Measurements from ENCODE around the gene PSME2. TPM values are rescaled to one million over a fixed set of nuclear protein-coding genes. Genes with fewer than 3 reads are reported as not detected.

PSME2 gene
- total and polyA plus RNA-seq, 2 of the 13 experiments (the other 11 are each of a cell fraction or from before 2014, with no cell fraction given), result 332 to 716 TPM

GRCh38 chr14:24135584-24135833 is 10.9 kb downstream of the PSME2 start (continued):
- TF ChIP-seq, protein P1, sequence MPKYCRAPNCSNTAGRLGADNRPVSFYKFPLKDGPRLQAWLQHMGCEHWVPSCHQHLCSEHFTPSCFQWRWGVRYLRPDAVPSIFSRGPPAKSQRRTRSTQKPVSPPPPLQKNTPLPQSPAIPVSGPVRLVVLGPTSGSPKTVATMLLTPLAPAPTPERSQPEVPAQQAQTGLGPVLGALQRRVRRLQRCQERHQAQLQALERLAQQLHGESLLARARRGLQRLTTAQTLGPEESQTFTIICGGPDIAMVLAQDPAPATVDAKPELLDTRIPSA (CRISPR knock-in tag; IDR thresholded peaks at IDR 0.05; ENCODE audit: borderline replicate concordance), result no peak
- TF ChIP-seq CHD2 (IDR thresholded peaks at IDR 0.05; ENCODE audit: low read depth, low read length), result no peak
- TF ChIP-seq YEATS4 (CRISPR knock-in tag; IDR thresholded peaks at IDR 0.05; ENCODE audit: borderline replicate concordance), result no peak
- TF ChIP-seq DPF2 (CRISPR knock-in tag; IDR thresholded peaks at IDR 0.05; ENCODE audit: borderline replicate concordance, low read depth), result no peak
- TF ChIP-seq, protein P2, sequence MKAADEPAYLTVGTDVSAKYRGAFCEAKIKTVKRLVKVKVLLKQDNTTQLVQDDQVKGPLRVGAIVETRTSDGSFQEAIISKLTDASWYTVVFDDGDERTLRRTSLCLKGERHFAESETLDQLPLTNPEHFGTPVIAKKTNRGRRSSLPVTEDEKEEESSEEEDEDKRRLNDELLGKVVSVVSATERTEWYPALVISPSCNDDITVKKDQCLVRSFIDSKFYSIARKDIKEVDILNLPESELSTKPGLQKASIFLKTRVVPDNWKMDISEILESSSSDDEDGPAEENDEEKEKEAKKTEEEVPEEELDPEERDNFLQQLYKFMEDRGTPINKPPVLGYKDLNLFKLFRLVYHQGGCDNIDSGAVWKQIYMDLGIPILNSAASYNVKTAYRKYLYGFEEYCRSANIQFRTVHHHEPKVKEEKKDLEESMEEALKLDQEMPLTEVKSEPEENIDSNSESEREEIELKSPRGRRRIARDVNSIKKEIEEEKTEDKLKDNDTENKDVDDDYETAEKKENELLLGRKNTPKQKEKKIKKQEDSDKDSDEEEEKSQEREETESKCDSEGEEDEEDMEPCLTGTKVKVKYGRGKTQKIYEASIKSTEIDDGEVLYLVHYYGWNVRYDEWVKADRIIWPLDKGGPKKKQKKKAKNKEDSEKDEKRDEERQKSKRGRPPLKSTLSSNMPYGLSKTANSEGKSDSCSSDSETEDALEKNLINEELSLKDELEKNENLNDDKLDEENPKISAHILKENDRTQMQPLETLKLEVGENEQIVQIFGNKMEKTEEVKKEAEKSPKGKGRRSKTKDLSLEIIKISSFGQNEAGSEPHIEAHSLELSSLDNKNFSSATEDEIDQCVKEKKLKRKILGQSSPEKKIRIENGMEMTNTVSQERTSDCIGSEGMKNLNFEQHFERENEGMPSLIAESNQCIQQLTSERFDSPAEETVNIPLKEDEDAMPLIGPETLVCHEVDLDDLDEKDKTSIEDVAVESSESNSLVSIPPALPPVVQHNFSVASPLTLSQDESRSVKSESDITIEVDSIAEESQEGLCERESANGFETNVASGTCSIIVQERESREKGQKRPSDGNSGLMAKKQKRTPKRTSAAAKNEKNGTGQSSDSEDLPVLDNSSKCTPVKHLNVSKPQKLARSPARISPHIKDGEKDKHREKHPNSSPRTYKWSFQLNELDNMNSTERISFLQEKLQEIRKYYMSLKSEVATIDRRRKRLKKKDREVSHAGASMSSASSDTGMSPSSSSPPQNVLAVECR (CRISPR knock-in tag; IDR thresholded peaks at IDR 0.05; ENCODE audit: borderline replicate concordance), result no peak
- TF ChIP-seq MTF2 (CRISPR knock-in tag; IDR thresholded peaks at IDR 0.05; ENCODE audit: borderline replicate concordance), result no peak
- peak; percentile 98; the same call in 1 of the 2 replicates for TF ChIP-seq ZNF550 (CRISPR knock-in tag; IDR thresholded peaks at IDR 0.05; ENCODE audit: borderline replicate concordance)
- TF ChIP-seq RNF2 (conservative IDR thresholded peaks at IDR 0.05; ENCODE audit: low read depth), result no peak
- no peak for TF ChIP-seq BRF2 (CRISPR knock-in tag; IDR thresholded peaks at IDR 0.05)
- TF ChIP-seq ZNF776 (CRISPR knock-in tag; IDR thresholded peaks at IDR 0.05), result no peak
- no peak for TF ChIP-seq KDM3A (CRISPR knock-in tag; IDR thresholded peaks at IDR 0.05; ENCODE audit: low read depth)
- no peak for TF ChIP-seq ERF (CRISPR knock-in tag; IDR thresholded peaks at IDR 0.05)
- TF ChIP-seq, protein P3, sequence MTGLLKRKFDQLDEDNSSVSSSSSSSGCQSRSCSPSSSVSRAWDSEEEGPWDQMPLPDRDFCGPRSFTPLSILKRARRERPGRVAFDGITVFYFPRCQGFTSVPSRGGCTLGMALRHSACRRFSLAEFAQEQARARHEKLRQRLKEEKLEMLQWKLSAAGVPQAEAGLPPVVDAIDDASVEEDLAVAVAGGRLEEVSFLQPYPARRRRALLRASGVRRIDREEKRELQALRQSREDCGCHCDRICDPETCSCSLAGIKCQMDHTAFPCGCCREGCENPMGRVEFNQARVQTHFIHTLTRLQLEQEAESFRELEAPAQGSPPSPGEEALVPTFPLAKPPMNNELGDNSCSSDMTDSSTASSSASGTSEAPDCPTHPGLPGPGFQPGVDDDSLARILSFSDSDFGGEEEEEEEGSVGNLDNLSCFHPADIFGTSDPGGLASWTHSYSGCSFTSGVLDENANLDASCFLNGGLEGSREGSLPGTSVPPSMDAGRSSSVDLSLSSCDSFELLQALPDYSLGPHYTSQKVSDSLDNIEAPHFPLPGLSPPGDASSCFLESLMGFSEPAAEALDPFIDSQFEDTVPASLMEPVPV (CRISPR knock-in tag; IDR thresholded peaks at IDR 0.05), result peak; percentile 23
- TF ChIP-seq ARNT (IDR thresholded peaks at IDR 0.05), result no peak
- TF ChIP-seq ZNF260 (CRISPR knock-in tag; IDR thresholded peaks at IDR 0.05; ENCODE audit: borderline replicate concordance, low read depth), result no peak
- TF ChIP-seq E2F2 (CRISPR knock-in tag; IDR thresholded peaks at IDR 0.05; ENCODE audit: borderline replicate concordance), result no peak
- TF ChIP-seq RFX3 (CRISPR knock-in tag; IDR thresholded peaks at IDR 0.05), result no peak
- TF ChIP-seq ZSCAN29 (CRISPR knock-in tag; conservative IDR thresholded peaks at IDR 0.05), result 0 out of 2 replicates have a peak, but pooled peaks have one; percentile 54
- no peak; the same call in 1 of the 2 replicates for TF ChIP-seq TRAFD1 (CRISPR knock-in tag; IDR thresholded peaks at IDR 0.05; ENCODE audit: borderline replicate concordance)
- TF ChIP-seq ZNF841 (CRISPR knock-in tag; IDR thresholded peaks at IDR 0.05; ENCODE audit: borderline replicate concordance), result no peak
- TF ChIP-seq ZNF225 (CRISPR knock-in tag; IDR thresholded peaks at IDR 0.05), result peak; percentile 74
